GM10248 (cell line): ENCODE data around the gene ADGRF1.

ENCODE experiments used
- CTCF ChIA-PET: fragments of 300-600 bp; sonication (Branson Sonifier 250); formaldehyde crosslinking; extraction: SDS; loops from one replicate; lab custom pipeline; 2021; ENCODE audit warnings: antibody characterized with exemption; lab: Yijun Ruan, JAX
- POLR2A ChIA-PET: fragments of 350-650 bp; sonication (Branson Sonifier 250); formaldehyde crosslinking; extraction: SDS; loops from one replicate; lab custom pipeline; 2020; ENCODE audit warnings: antibody characterized with exemption; lab: Yijun Ruan, JAX
- DNase-seq: peaks from one replicate; pipeline ENCODE4 v3.0.0; 2012; ENCODE audit errors: extremely low spot score
- TF ChIP-seq, protein P1 (sequence below): IDR thresholded peaks from 2 replicates; pipeline ENCODE4 v1.5.1; 2012; ENCODE audit warnings: mild to moderate bottlenecking, low read depth; ENCODE audit errors: extremely low read depth, missing control alignments, control extremely low read depth

ADGRF1 gene

DNA sequence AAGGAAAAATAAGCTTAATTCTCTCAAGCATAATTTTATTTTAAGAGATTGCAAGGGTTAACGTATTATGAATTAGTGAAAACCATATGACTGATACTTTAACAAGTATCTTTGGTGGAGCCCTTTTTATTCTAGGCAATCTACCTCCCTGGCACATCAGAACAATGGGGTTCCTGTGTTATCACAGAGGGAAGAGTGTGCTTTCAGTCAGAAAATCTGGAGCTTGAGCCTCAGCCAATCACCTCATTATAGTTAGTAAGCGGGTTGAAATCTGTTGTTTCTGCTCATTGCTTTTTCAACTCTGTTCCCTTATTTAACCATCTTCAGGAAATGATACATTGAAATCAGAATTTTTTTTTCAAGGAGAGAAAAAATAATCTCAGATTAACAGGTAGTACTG is 391 bp downstream of the ADGRF1 start:
- POLR2A ChIA-PET, result no interaction called here
- CTCF ChIA-PET, result interaction anchor here (1.7 kb wide), 1 partner anchor 193 kb away, joined by 4 read pairs; no protein-coding TSS in a partner anchor
- TF ChIP-seq, protein P1, sequence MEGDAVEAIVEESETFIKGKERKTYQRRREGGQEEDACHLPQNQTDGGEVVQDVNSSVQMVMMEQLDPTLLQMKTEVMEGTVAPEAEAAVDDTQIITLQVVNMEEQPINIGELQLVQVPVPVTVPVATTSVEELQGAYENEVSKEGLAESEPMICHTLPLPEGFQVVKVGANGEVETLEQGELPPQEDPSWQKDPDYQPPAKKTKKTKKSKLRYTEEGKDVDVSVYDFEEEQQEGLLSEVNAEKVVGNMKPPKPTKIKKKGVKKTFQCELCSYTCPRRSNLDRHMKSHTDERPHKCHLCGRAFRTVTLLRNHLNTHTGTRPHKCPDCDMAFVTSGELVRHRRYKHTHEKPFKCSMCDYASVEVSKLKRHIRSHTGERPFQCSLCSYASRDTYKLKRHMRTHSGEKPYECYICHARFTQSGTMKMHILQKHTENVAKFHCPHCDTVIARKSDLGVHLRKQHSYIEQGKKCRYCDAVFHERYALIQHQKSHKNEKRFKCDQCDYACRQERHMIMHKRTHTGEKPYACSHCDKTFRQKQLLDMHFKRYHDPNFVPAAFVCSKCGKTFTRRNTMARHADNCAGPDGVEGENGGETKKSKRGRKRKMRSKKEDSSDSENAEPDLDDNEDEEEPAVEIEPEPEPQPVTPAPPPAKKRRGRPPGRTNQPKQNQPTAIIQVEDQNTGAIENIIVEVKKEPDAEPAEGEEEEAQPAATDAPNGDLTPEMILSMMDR, result no peak
- DNase-seq, result no peak

DNA sequence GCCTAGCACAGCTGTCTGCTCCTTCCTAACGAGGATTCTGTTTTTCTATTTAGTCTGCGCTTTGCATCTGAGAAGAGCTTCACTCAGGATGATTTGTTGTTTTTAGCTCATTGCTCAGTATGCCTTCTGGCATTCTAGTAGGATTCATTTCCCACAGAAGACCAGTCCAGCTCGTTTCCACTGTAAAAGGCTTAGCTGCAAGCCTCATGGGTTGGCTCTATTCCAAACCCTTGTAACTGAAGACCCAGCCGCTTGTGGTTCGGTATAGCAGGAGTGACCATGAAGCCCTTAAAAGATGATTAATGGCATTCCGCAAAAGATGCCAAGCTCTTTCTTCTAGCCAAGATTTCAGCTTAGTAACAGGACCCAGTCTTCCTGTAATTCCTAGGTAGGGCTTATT is 7.2 kb downstream of the ADGRF1 start:
- POLR2A ChIA-PET, result no interaction called here
- TF ChIP-seq, protein P1, result no peak
- CTCF ChIA-PET, result interaction anchor here (1.0 to 2.3 kb wide), 3 partner anchors 9 to 14 kb away, joined by 3 to 5 read pairs (median 5); no protein-coding TSS in a partner anchor
- DNase-seq, result no peak

DNA sequence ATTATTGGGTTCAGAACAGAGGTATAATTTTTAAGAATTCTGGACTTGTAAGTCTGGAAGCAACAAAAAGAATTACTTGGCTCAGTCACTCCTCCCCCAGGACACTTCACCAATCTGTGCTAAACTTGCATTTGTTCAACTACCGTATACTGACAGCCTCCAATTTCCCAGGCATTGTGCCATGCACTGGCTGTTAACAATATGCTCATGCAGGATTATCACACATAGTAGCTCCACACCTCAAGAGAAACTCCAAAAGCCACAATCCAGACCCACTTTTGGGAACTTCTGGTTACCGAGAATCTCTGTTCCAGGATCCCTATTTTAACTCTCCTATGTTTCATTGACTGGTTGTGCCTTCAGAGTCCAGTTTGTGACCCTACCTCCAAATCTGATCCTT is 7.7 kb downstream of the ADGRF1 start:
- CTCF ChIA-PET, result interaction anchor here (1.0 to 2.3 kb wide), 3 partner anchors 10 to 14 kb away, joined by 3 to 5 read pairs (median 5); no protein-coding TSS in a partner anchor
- POLR2A ChIA-PET, result no interaction called here
- TF ChIP-seq, protein P1, result no peak
- no peak for DNase-seq

DNA sequence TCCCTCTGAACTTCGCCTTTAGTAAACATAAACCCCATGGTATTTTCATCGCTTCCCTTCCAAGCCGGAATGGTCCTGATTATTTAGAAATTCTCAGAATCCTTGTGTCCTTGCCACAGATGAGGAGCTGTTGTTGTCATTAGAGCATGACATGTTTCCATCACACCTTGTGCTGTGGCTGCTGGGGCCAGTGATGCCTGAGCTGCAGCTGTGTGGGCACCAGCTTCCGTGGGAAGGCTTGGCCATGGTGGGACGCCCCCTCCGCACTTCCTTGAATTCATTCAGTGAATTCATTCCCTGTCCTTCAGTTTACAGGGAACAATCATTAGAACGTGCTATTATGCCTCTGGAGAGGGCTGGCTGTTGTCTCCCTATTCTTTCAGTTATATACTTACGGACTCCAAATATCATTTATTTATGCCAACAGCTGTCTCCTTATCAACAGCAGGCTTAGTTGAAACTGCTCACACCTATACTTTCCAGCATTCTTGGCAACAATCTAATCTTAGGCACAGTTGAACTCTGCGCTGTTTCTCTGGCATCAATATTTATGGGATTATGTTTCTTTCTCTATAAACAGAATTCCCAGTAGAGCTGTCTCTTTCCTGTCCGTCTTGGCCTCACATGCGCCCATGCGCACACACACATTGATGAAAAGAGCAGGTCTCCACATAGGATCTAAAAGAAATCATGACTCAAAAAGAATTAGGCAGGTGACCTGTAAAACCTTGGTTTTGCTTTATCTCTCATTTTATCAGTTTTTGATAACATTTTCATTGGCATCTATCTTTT is 9.0 kb downstream of the ADGRF1 start:
- POLR2A ChIA-PET, result no interaction called here
- no peak for DNase-seq
- TF ChIP-seq, protein P1, result no peak
- CTCF ChIA-PET, result interaction anchor here (1.4 to 2.3 kb wide), 2 partner anchors 11 to 16 kb away, joined by 3 to 5 read pairs; no protein-coding TSS in a partner anchor

DNA sequence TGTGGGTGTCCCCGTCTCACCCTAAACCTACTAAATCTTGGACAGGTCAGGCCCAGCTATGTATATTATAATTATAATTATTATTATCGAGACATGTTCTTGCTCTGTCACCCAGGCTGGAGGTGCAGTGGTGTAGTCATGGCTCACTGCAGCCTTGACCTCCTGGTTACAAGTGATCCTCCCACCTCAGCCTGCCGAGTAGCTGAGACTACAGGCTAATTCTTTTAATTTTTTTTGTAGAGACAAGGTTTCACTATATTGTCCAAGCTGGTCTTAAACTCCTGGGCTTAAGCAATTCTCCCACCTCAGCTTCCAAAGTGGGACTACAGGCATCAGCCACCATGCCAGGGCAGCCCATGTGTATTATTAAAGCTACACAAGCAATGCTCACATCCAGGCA is 10.5 kb downstream of the ADGRF1 start:
- POLR2A ChIA-PET, result no interaction called here
- CTCF ChIA-PET, result interaction anchor here (1.1 to 1.6 kb wide), 4 partner anchors 12 to 177 kb away, joined by 3 to 5 read pairs (median 3); no protein-coding TSS in a partner anchor
- no peak for DNase-seq
- TF ChIP-seq, protein P1, result no peak

DNA sequence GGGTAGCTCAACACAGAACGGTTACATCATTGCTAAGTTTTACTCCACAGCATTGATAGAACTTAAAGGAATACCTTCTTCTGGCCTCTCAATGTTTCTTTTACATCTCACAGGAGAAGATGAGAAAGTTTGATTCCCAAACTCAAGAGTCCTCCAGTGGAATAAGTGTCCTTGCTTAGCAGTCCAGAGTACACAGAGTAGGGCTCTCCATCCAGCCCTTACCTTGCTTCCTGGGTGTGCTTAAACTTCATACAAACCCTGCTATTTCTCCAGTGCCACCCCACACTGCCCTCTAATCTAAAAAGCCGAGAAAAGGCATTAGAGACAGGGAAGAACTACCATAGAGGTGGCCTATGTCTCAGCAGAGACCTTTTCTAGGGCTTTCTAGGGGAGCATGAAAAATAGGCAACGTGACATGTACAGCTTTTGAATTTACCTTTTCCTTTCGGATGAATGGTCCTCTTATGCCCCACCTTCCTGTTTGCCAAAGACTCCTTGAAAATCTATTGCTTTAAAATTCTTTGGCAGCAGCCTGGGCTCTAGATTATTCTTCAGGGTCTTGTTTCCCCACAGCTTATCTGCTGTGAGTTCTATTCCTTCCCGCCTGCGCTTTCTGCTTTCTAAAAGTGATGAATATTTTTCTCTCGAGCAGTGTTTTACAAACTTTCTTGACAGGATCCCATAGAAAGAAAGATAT is 12.1 kb downstream of the ADGRF1 start:
- DNase-seq, result no peak
- ChIA-PET POLR2A (no interaction called here), CTCF (no interaction called here)
- TF ChIP-seq, protein P1, result no peak
